HepG2 (cell line): Measurements from ENCODE around the gene PDGFRB. TPM values are rescaled to one million over a fixed set of nuclear protein-coding genes. Genes with fewer than 3 reads are reported as not detected.

Experiments
- ATAC-seq: fragments of 200-7000 bp; cut with Tn5 transposase; 3 replicates; pipeline ENCODE4 v1.9.1; 2020; ENCODE audit warnings: mild to moderate bottlenecking, moderate library complexity
- BruUV-seq: library from RNA; stranded (reverse); fragments of 400-500 nt; replicated peaks from 2 replicates; lab custom pipeline; 2021; lab: Mats Ljungman, UMichigan
- CTCF ChIA-PET: fragments of 300-600 bp; formaldehyde crosslinking; extraction: SDS; loops from one replicate; lab custom pipeline; 2021; ENCODE audit warnings: low total read pairs, inconsistent platforms, low intra/inter-chr PET ratio; lab: Yijun Ruan, JAX
- POLR2A ChIA-PET: fragments of 350-600 bp; sonication (Branson Sonifier 250); formaldehyde crosslinking; loops from one replicate; lab custom pipeline; 2020; ENCODE audit warnings: antibody characterized with exemption, inconsistent platforms; lab: Yijun Ruan, JAX
- DNase-seq: peaks from one replicate; pipeline ENCODE4 v3.0.0-alpha.2; 2015; ENCODE audit warnings: low spot score
- FAIRE-seq: peaks from 3 replicates; lab custom pipeline; 2011; peaks lifted over from hg19 to GRCh38; lab: Jason Lieb, UNC
- H2AFZ ChIP-seq: one replicate; pipeline ENCODE4 v1.6.1; 2011; ENCODE audit warnings: low read length, inconsistent platforms
- H3K27ac ChIP-seq: fragments of 300-600 bp; 3 replicates; pipeline ENCODE4 v1.8.0; 2011; ENCODE audit warnings: mixed run types, mild to moderate bottlenecking, mixed read lengths, low read length, inconsistent platforms; ENCODE audit not compliant: insufficient read depth; ENCODE audit errors: extremely low read length
- H3K27me3 ChIP-seq, 2 experiments: fragments of 200-600 bp in 1 of 2; 2 replicates in 1 of 2; 3 replicates in 1 of 2; pipeline versions ENCODE4 v1.6.0 to v1.8.0; 2011; ENCODE audit warnings: low read length in 2 of 2, mild to moderate bottlenecking in 2 of 2, moderate library complexity in 2 of 2, inconsistent platforms in 1 of 2; ENCODE audit not compliant: insufficient read depth in 2 of 2, control insufficient read depth in 1 of 2
- H3K36me3 ChIP-seq, 2 experiments: fragments of 200-600 bp in 1 of 2; replicated peaks in 1 of 2; 2 replicates in 1 of 2; 3 replicates in 1 of 2; pipeline versions ENCODE4 v1.5.1 to v1.8.0; 2011; ENCODE audit warnings: low read length in 2 of 2, inconsistent platforms in 1 of 2; ENCODE audit not compliant: insufficient read depth in 2 of 2, control insufficient read depth in 1 of 2
- H3K4me1 ChIP-seq: 2 replicates; pipeline ENCODE4 v1.5.1; 2012; ENCODE audit warnings: low read length, inconsistent platforms; ENCODE audit not compliant: insufficient read depth
- H3K4me2 ChIP-seq: 2 replicates; pipeline ENCODE4 v1.6.0; 2011; ENCODE audit warnings: low read depth, low read length, inconsistent platforms
- H3K4me3 ChIP-seq, 3 experiments: fragments of 200-600 bp in 1 of 3; sonication (generic), shearing (Covaris generic) in 1 of 3; replicated peaks in 1 of 3; 2 replicates each; pipeline ENCODE4 v1.5.1; 2011 to 2016; ENCODE audit warnings: low read length in 3 of 3, inconsistent platforms in 2 of 3, low read depth in 2 of 3, mild to moderate bottlenecking in 2 of 3, control low read depth in 1 of 3, mixed read lengths in 1 of 3; ENCODE audit not compliant: insufficient read depth in 1 of 3
- H3K79me2 ChIP-seq: one replicate; pipeline ENCODE4 v1.6.1; 2011; ENCODE audit warnings: low read length, inconsistent platforms; ENCODE audit not compliant: insufficient read depth
- H3K9ac ChIP-seq: 2 replicates; pipeline ENCODE4 v1.6.0; 2011; ENCODE audit warnings: mild to moderate bottlenecking, low read depth, low read length, inconsistent platforms; ENCODE audit not compliant: insufficient read depth
- H3K9me3 ChIP-seq: 2 replicates; pipeline ENCODE4 v1.5.1; 2012; ENCODE audit warnings: mild to moderate bottlenecking, low read length
- H4K20me1 ChIP-seq: 2 replicates; pipeline ENCODE4 v1.6.0; 2011; ENCODE audit warnings: inconsistent platforms, mild to moderate bottlenecking, low read length, moderate library complexity; ENCODE audit not compliant: insufficient read depth
- BORCS8-MEF2B ChIP-seq: sonication (generic); formaldehyde crosslinking; IDR thresholded peaks from 2 replicates; pipeline ENCODE4 v1.8.0; 2022; ENCODE audit warnings: mild to moderate bottlenecking, missing genetic modification reagents
- CREB1 ChIP-seq, 2 experiments: fragments of 450-650 bp in 1 of 2; IDR thresholded peaks; 2 replicates each; pipeline ENCODE4 v1.6.1; 2016 to 2017; ENCODE audit warnings: control low read depth in 1 of 2, mild to moderate bottlenecking in 1 of 2, missing compliant biosample characterization in 1 of 2, missing genetic modification characterization in 1 of 2
- DNMT3B ChIP-seq: conservative IDR thresholded peaks from 2 replicates; pipeline ENCODE4 v1.6.1; 2016; ENCODE audit warnings: missing biosample characterization, control low read depth
- FOXA3 ChIP-seq: IDR thresholded peaks from 2 replicates; pipeline ENCODE4 v1.6.1; 2016; ENCODE audit warnings: missing genetic modification reagents, missing compliant biosample characterization
- GMEB1 ChIP-seq: sonication (generic); formaldehyde crosslinking; IDR thresholded peaks from 2 replicates; pipeline ENCODE4 v1.5.1; 2020; ENCODE audit warnings: missing genetic modification reagents, mild to moderate bottlenecking, borderline replicate concordance
- GPN1 ChIP-seq: sonication (generic); formaldehyde crosslinking; IDR thresholded peaks from 2 replicates; pipeline ENCODE4 v1.5.1; 2020; ENCODE audit warnings: missing genetic modification reagents, borderline replicate concordance
- HIVEP1 ChIP-seq: sonication (generic); formaldehyde crosslinking; IDR thresholded peaks from 2 replicates; pipeline ENCODE4 v1.4.0; 2020; ENCODE audit warnings: mild to moderate bottlenecking, missing genetic modification reagents
- IRF2 ChIP-seq: IDR thresholded peaks from 2 replicates; pipeline ENCODE4 v1.6.1; 2018; ENCODE audit warnings: missing genetic modification reagents, missing compliant biosample characterization
- KAT2B ChIP-seq: fragments of 150-350 bp; IDR thresholded peaks from 2 replicates; pipeline ENCODE4 v1.6.1; 2014; ENCODE audit warnings: low read depth, low read length, borderline replicate concordance
- MAFF ChIP-seq: IDR thresholded peaks from 2 replicates; pipeline ENCODE4 v1.6.1; 2011; ENCODE audit warnings: low read depth, low read length, improper control_type of control experiment
- MEF2D ChIP-seq: sonication (generic); formaldehyde crosslinking; IDR thresholded peaks from 2 replicates; pipeline ENCODE4 v1.5.1; 2020; ENCODE audit warnings: mild to moderate bottlenecking, missing genetic modification reagents
- MIER2 ChIP-seq: IDR thresholded peaks from 2 replicates; pipeline ENCODE4 v1.6.1; 2016; ENCODE audit warnings: missing biosample characterization, missing genetic modification reagents
- POLR2A ChIP-seq, 2 experiments: IDR thresholded peaks; 2 replicates each; pipeline ENCODE4 v1.6.1; 2011; ENCODE audit warnings: low read depth in 2 of 2, low read length in 2 of 2, mild to moderate bottlenecking in 1 of 2, moderate library complexity in 1 of 2; ENCODE audit not compliant: insufficient read depth in 1 of 2
- POLR2G ChIP-seq: fragments of 200-400 bp; formaldehyde crosslinking; IDR thresholded peaks from 2 replicates; pipeline ENCODE4 v1.6.1; 2018; ENCODE audit warnings: mild to moderate bottlenecking, low read depth, low read length, moderate library complexity
- RFXAP ChIP-seq: sonication (generic); formaldehyde crosslinking; IDR thresholded peaks from 2 replicates; pipeline ENCODE4 v1.4.0; 2020; ENCODE audit warnings: missing genetic modification reagents, borderline replicate concordance
- YEATS4 ChIP-seq: sonication (generic); formaldehyde crosslinking; IDR thresholded peaks from 2 replicates; pipeline ENCODE4 v1.4.0; 2020; ENCODE audit warnings: missing genetic modification reagents, borderline replicate concordance
- ZBTB34 ChIP-seq: sonication (generic); formaldehyde crosslinking; IDR thresholded peaks from 2 replicates; pipeline ENCODE4 v1.8.0; 2022; ENCODE audit warnings: mild to moderate bottlenecking, missing genetic modification reagents
- ZFAT ChIP-seq: sonication (generic); formaldehyde crosslinking; conservative IDR thresholded peaks from 2 replicates; pipeline ENCODE4 v1.8.1; 2023; ENCODE audit warnings: missing genetic modification reagents, inconsistent platforms
- ZNF232 ChIP-seq: sonication (generic); formaldehyde crosslinking; IDR thresholded peaks from 2 replicates; pipeline ENCODE4 v1.4.0; 2020; ENCODE audit warnings: missing genetic modification reagents, borderline replicate concordance
- ZNF274 ChIP-seq: sonication (generic); formaldehyde crosslinking; IDR thresholded peaks from 2 replicates; pipeline ENCODE4 v1.5.1; 2020; ENCODE audit warnings: mild to moderate bottlenecking, missing genetic modification reagents
- ZNF44 ChIP-seq: sonication (generic); formaldehyde crosslinking; IDR thresholded peaks from 2 replicates; pipeline ENCODE4 v1.5.1; 2020; ENCODE audit warnings: mild to moderate bottlenecking, missing genetic modification reagents
- ZNF749 ChIP-seq: sonication (generic); formaldehyde crosslinking; IDR thresholded peaks from 2 replicates; pipeline ENCODE4 v1.8.0; 2022; ENCODE audit warnings: mild to moderate bottlenecking, missing genetic modification reagents, moderate library complexity, borderline replicate concordance
- ZNF777 ChIP-seq: sonication (generic); formaldehyde crosslinking; IDR thresholded peaks from 2 replicates; pipeline ENCODE4 v1.4.0; 2020; ENCODE audit warnings: missing genetic modification reagents
- WGBS: methylation state at CpG from one replicate; pipeline ENCODE4 v1.1.6; 2017; ENCODE audit warnings: low lambda C conversion rate; 5-methylcytosine and 5-hydroxymethylcytosine counted together
- in situ Hi-C: cut with HindIII; loops from 2 replicates; pipeline ENCODE4 v1.10.0; 2017; ENCODE audit warnings: low pct_unique_long_range_greater_than_20kb; ENCODE audit not compliant: extremely low pct_ligation_motif_present
- intact Hi-C: fragments of 100-400 bp; cut with micrococcal nuclease; formaldehyde crosslinking; loops from one replicate; pipeline ENCODE4 v1.10.0; 2022; ENCODE audit not compliant: unreplicated experiment
- polyA plus RNA-seq, 8 experiments: library from polyadenylated mRNA; depleted of rRNA in 3 of 8; stranded (reverse) in 7 of 8; unstranded in 1 of 8; fragments of >200 nt; fragmentation: Illumina TruSeq in 4 of 8; extraction: Trizol in 4 of 8; gene quantifications; 2 replicates each; pipeline versions ENCODE4 v1.2.1 to v1.2.3, GENCODE V29; 2011 to 2016; ENCODE audit warnings: low read depth in 4 of 8, missing spikeins in 1 of 8, mixed read lengths in 1 of 8; ENCODE audit not compliant: insufficient read depth in 1 of 8
- total RNA-seq, 5 experiments: library from RNA; depleted of rRNA; stranded (reverse); fragments of >200 nt; fragmentation: Illumina TruSeq; extraction: Trizol; gene quantifications; 2 replicates each; pipeline ENCODE4 v1.2.3, GENCODE V29; 2016; ENCODE audit warnings: low read depth in 1 of 5

PDGFRB gene
- total and polyA plus RNA-seq, 2 of the 13 experiments (the other 11 are each of a cell fraction or from before 2014, with no cell fraction given): 4.0 to 21.0 TPM

GRCh38 chr5:150142185-150142958, 13.3 kb downstream of the PDGFRB start:
- no TSS peak for BruUV-seq
- Histone ChIP-seq H3K27me3 (no peaks in the 10 kb centered on the region), H3K36me3 (no peaks in the 10 kb centered on the region), H3K9me3 (no peaks in the 10 kb centered on the region), H3K4me3 (peak overlapping the region in 1 of 3 experiments; percentile 18; a peak in 2 of 6 replicates), H3K27ac (peak overlapping the region; percentile 65), H4K20me1 (no peaks in the 10 kb centered on the region), H3K79me2 (peaks cover 2% of the 10 kb centered on the region), H3K4me1 (peaks cover 97% of the 10 kb centered on the region), H3K4me2 (peak overlapping the region; percentile 19), H3K9ac (0 out of 2 replicates have a peak overlapping the region, but pooled peaks have one; percentile 24), H2AFZ (no peak overlapping the region)
- in situ Hi-C loops: no loop called here
- CTCF ChIA-PET: no interaction called here
- 27% methylated on average over 11 of the region's 14 CpGs for WGBS
- DNase-seq: peak; percentile 46
- no peak for ATAC-seq
- peak; percentile 18 for FAIRE-seq
- intact Hi-C loops: loop anchor here (10.0 kb wide), 1 partner anchor 282 kb away; no protein-coding TSS in a partner anchor
- POLR2A ChIA-PET: interaction anchor here (0.6 to 1.2 kb wide), 3 partner anchors 45 to 116 kb away, joined by 3 to 6 read pairs (median 3); no protein-coding TSS in a partner anchor
- no peak for TF ChIP-seq ZNF777 (CRISPR knock-in tag)
- 0 out of 2 replicates have a peak, but pooled peaks have one; percentile 36 for TF ChIP-seq POLR2G
- TF ChIP-seq MIER2 (CRISPR knock-in tag): no peak
- peak; percentile 46; the same call in 1 of the 2 replicates for TF ChIP-seq CREB1 (IDR thresholded peaks at IDR 0.05)
- TF ChIP-seq CREB1 (CRISPR knock-in tag; IDR thresholded peaks at IDR 0.05): no peak
- TF ChIP-seq BORCS8-MEF2B: no peak
- peak; percentile 66; the same call in 1 of the 2 replicates for TF ChIP-seq ZNF274
- TF ChIP-seq MAFF: no peak
- no peak for TF ChIP-seq DNMT3B
- 0 out of 2 replicates have a peak, but pooled peaks have one; percentile 3 for TF ChIP-seq MEF2D (CRISPR knock-in tag)
- no peak for TF ChIP-seq GPN1 (CRISPR knock-in tag)
- TF ChIP-seq YEATS4: peak; percentile 36; the same call in 1 of the 2 replicates
- no peak for TF ChIP-seq GMEB1 (CRISPR knock-in tag)
- peak; percentile 26; the same call in 1 of the 2 replicates for TF ChIP-seq FOXA3 (CRISPR knock-in tag)
- TF ChIP-seq IRF2: no peak
- TF ChIP-seq ZBTB34 (CRISPR knock-in tag): no peak
- no peak for TF ChIP-seq ZNF44 (CRISPR knock-in tag)
- TF ChIP-seq ZFAT (CRISPR knock-in tag): no peak
- 0 out of 2 replicates have a peak, but pooled peaks have one; percentile 24 for TF ChIP-seq HIVEP1 (CRISPR knock-in tag)
- no peak for TF ChIP-seq POLR2A (IDR thresholded peaks at IDR 0.05; ENCODE audit: insufficient read depth in 1 of 2, low read depth in 2 of 2, low read length in 2 of 2)
- 0 out of 2 replicates have a peak, but pooled peaks have one; percentile 27 for TF ChIP-seq ZNF749 (CRISPR knock-in tag)
- no peak; the same call in 1 of the 2 replicates for TF ChIP-seq RFXAP (CRISPR knock-in tag)
- peak; percentile 77; the same call in 1 of the 2 replicates for TF ChIP-seq ZNF232 (CRISPR knock-in tag)
- TF ChIP-seq KAT2B: no peak
